ENCODE data around the gene BDKRB1.

The BDKRB1 gene

DNA sequence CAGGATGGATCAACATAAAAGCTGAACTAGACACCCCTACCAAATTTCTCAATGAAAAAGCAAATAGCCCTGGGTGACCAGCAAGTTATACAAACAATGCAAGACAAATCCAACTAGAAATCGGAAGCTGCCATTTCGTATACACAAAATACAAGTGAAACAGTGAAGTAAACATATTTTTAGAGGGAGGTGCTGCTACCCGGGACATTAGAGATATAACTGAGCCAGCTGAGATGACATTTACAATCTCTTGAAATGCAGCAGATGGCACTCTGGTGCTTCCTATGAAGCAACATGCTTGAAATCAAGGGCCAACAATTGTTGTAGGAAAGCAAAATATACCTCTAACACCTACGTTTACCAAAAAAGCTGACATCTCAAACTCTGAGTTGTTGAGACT is 25.5 kb downstream of the BDKRB1 start:
- DNase-seq (ENCODE audit: low spot score), result no peak

DNA sequence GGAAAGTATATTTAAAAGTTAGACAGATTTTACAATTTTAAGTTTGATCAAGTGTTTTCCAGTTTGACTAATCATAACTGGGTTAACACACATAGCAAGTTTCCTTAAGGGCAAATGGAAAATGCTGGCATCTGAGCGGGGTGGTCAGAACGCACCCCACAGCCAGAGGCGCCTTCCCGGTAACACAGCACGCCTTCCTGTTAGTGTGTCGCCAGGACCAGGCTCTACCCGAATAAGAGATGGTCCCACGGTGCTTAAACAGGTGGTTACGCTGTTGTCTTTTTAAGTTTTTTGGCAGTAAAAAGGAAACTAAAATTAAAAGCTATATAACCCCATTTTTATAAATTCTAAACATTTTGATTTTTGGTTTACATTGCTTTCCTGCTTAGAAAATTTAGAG is 28.0 kb downstream of the BDKRB1 start:
- DNase-seq (ENCODE audit: low spot score), result no peak

DNA sequence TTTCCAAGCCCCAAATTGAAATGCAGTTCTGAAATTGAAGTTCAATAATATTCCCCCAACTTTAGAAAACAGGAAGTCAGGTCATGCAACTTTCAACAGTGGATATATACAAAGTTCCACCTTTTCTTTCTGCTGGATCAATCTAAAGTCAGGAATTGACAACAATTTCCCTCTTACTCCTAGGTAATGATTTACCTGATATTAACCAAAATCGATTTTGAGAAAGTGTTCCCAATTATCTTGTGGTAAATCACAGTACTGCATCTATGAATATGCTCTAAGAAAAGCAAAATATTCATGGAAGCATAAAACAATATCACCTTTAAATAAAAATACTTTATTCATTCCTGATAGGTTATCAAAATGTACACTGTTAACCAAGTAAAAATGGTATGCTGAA is 28.4 kb downstream of the BDKRB1 start:
- no peak for DNase-seq (ENCODE audit: low spot score)

DNA sequence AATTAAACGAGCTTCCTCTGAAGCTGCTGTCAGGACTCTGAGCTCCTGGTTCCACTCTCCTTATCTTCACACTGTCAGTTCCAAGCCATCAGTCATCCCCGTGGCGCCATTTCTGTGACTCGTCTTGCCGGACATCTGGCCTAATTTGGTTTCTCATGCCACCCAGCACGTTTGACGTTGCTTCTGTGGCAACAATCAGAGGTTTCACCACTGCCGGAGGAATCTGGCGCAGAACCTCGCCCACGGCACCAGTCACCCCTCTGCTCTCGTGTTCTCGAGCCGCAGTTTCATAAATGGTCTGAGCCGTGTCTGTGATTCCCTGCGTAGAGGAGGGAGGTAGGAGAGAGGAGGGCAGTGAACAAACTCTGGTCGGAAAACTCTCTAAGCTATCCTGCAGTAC is 29.7 kb downstream of the BDKRB1 start:
- DNase-seq (ENCODE audit: low spot score), result no peak

DNA sequence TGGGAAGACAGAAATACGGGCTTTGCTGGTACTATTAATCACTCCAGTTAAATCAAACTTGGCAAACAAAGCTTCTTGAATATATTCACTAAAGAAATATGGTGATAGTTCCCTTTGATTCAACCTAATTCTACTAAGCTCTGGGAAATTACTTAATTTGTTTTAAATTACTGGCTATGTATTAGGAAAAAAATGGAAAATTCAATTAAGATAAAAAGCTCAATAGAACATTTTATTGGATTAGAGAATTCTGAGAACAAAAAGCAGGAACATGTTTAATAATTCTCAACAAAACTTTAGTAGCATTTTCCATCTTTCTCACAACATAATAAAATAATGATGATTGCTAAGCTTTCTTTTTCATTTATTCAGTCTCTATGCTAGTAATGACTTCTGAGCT is 30.2 kb downstream of the BDKRB1 start:
- no peak for DNase-seq (ENCODE audit: low spot score)

DNA sequence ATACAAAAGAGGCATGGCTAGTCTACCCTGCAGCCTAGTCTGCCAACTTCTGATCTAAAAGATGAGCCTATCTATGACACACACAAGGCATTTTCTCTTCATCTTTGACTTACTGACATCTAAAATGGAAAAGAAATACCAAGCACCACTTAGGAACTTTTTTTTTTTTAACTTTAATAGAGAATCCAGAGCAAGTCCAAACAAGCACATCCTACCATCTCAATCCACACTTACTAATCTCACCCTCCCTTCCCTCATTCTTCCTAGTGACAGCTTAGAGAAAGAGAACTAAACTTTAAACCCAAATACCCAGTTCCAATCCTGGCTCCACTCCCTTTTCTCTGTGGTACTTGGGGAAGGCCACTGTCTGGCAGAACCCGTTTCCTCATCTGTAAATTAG is 31.8 kb downstream of the BDKRB1 start:
- DNase-seq (ENCODE audit: low spot score), result no peak

DNA sequence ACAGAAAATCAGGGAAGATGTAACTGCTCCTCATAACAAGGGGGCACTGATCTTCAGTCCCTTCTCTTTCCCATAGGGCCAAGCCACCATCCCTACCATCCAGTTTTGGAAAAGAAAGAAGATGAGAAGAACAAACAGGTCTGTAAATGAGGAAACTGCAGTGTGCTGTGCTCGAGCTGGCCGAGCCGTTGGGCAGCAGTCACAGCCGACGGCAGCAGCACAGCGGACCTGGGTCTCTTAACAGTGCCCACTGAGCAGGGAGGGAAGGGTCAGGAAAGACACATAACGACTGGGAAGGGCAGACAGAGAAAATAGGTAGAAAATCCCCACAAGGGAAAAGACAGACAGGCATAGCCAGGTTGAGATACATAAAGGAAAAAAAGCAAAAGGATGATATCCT is 38.2 kb downstream of the BDKRB1 start:
- DNase-seq (ENCODE audit: low spot score), result no peak

DNA sequence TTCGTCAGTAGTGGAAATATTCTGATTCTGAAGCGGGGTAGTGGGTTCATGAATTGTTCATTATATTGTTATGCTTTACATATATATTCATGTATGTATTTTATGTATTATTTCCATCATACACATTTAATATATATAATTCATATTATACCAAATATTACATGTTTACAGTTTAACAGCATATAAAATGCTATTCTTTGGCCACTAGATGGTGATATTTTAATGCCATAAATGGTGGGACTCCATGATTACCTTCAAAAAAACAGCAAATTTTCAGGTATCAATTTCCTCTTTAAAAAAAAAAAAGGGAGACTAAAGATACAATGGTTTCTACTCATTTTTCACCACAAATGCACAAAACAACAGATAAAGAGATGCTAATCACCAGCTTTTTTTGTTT is 41.0 kb downstream of the BDKRB1 start:
- peak; percentile 30 for DNase-seq (ENCODE audit: low spot score)

DNA sequence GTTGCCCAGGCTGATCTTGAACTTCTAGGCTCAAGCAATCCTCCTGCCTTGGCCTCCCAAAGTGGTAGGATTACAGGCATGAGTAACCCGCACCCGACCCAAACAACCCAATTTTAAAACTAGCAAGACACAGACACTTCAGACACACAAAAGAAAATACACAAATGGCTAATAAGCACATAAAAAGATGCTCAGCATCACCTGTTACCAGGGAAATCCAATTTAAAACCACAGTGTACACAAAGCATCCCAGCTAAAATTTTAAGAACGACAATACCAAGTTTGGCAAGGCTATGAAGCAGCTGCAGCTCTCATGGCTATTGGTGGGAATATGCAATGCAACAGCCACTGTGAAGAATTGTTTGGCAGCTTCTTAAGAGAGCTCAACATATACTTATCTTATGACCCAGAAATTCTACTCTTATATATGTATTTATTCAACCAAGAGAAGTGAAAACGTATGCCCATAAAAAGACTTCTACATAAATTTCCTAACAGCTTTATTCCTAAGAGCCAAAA is 42.0 kb downstream of the BDKRB1 start:
- no peak for DNase-seq (ENCODE audit: low spot score)

DNA sequence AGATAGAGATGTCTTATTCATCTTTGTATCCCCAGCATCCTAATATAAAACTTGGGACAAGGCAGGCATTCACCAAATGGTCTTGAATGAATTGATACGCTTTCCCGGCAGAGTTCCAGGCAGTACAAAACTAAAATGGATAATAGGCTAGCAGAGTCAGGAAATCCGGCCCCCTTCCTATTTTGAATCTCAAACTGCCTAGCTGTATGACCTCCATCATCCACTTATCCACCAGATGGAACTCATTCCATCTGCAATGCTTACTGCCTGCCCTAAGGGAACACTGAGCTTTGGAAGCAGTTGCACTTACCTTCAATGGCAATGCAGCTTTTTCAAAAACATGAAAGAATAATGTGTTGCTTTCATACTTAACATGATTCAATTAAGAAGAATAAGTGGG is 43.4 kb downstream of the BDKRB1 start:
- DNase-seq (ENCODE audit: low spot score), result no peak

DNA sequence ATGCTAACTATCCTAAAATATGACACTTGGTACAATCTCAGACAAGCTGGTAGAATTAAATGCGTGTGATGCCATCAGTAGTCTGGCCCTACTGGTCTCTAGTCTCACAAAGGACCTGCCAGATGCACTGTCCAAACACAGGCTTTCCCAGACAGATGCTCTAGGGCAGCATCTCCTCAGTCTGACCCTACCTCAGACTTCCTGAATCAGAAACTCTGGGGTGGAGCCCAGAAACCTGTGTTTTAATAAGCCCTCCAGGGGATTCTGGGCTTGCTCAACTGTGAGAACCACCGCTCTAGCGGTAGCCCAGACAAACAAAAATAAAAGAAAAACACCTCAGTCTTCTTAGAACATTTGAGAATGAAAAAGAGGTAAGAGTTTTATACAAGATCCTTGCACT is 48.0 kb downstream of the BDKRB1 start:
- no peak for DNase-seq (ENCODE audit: low spot score)

DNA sequence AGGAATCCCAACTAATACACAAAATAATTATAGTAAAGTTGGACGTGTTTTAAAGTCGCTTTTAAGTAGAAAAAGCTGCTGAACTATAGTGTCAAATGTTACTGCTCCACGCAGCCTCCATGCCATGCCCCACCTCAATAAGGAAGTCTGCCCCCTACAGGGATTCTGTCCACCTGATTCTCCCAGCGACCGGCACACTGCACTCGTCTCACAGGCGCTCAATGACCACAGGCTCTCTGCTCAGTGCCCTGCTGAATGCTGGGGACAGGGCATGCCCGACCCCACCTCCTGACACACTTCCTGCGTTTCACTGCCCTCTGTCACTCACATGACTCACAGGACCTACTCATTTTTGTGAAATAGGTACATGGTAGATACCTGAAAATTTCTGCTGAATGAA is 48.9 kb downstream of the BDKRB1 start:
- DNase-seq (ENCODE audit: low spot score), result no peak

DNA sequence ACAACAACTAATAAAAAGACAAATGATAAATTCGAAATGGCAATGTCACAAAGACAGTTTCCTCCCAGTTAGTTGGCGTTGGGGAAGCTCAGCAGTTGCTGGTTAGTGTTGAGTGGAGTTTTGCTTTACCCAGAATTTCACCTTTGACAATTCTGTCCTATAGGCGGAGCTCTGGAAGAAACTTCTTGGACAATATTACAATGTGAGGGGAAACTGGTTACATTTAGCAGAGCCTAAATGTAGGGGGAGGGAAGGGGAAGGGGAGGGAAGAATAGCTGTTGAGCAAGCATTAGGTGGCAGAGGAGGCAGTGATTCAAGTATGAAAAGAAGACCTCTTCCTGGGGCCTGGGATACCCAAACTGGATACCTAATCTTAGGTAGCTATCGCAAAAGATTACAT is 51.4 kb downstream of the BDKRB1 start:
- DNase-seq (ENCODE audit: low spot score), result no peak

DNA sequence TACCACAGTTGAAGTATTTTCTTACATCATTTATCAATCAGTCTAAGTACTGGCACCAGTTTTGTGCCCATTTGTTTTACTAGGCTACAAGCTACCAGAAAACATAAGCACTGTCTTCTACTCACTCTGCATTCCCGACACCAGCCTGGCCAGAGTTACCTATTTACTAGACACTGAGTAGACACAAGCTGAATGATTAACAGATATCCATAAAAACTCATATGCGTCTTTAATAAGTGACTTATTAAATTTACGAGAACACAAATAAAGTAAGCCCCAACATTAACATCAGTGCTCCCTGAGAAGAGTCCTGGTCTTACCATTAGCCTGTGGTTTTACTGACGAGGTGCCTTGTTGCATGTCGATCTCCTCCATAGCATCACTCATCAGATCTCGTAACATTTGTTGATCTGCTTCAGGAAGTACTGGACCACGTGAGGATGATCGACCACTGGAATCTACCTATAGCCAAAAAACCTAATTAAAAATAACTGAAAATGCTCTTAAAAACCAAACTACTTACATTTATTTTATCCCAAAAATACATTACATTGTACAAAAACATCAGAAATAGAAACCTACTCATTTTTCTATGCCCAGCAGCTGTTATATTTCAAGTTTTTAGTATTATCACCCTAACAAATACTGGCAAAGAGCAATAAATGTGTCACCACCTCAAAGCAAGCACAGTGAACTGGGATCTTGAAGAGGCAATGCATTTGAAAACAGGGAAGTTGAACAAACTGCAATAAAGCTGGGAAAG is 53.3 kb downstream of the BDKRB1 start:
- no peak for DNase-seq (ENCODE audit: low spot score)

DNA sequence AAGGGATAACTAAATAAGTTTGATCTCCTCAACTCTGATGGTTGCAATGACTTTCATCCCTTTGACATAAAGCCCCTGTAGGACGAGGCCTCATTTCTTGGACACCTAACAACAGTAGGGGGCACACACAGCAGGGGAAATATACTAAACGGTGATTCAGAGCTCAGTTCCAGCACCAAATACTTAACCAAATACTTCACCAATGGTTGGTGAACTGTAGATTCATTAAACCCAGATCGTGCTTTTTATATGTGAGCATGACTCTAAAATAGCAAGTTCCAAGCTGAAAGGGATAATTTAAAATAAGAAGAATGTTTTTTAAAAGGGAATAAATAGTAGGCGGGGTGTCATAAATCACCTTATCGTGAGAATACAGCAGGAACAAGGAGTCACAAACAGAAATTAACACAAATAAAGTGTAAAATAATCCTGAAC is 53.9 kb downstream of the BDKRB1 start:
- DNase-seq (ENCODE audit: low spot score), result no peak

DNA sequence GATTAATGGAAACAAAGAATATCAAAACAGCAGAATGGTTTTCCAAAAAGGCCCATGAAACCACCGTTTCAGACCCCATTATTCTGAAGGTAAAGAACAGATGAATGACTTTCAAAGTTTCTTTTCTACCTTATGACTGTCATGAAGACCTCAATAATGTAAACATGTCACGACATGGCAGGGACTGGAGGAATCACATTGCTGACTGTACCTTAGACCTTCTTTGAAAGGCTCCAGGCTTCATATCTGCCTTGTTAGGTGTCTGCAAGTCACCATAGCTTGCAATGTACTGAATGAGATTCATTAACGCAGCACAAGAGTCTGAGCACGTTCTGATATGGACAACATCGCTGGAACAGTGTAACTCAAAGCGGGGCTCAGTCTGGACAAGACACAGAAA is 54.9 kb downstream of the BDKRB1 start:
- no peak for DNase-seq (ENCODE audit: low spot score)

Measured in kidney capillary endothelial cell (primary cell).